DMS53 treated with DMSO at 0.1 percent for 48 hours (cell line): ENCODE data around the gene FSTL4.

Source experiments
- DNase-seq: peaks from one replicate; lab custom pipeline; 2025; ENCODE audit not compliant: unreplicated experiment; lab: John Stamatoyannopoulos, UW

The FSTL4 gene

GRCh38 chr5:133354323-133355185 lies 257.8 kb downstream of the FSTL4 start:
- DNase-seq, result no peak

GRCh38 chr5:133353741-133354140 lies 258.6 kb downstream of the FSTL4 start:
- DNase-seq, result no peak

- no peak for DNase-seq
These were observed 263.9 kb downstream of the FSTL4 start for GRCh38 chr5:133348406-133348805.

- DNase-seq, result no peak
These were observed 265.3 kb downstream of the FSTL4 start for GRCh38 chr5:133347039-133347438.

GRCh38 chr5:133344266-133344665 lies 268.1 kb downstream of the FSTL4 start:
- no peak for DNase-seq

- no peak for DNase-seq
These were observed 269.1 kb downstream of the FSTL4 start for GRCh38 chr5:133343196-133343595.

- DNase-seq, result no peak
These were observed 270.2 kb downstream of the FSTL4 start for GRCh38 chr5:133341915-133342710.

- no peak for DNase-seq
These were observed 271.0 kb downstream of the FSTL4 start for GRCh38 chr5:133341296-133341695.

GRCh38 chr5:133340822-133341221 lies 271.5 kb downstream of the FSTL4 start:
- DNase-seq, result no peak

GRCh38 chr5:133340002-133340755 lies 272.2 kb downstream of the FSTL4 start:
- no peak for DNase-seq

GRCh38 chr5:133338504-133339355 lies 273.6 kb downstream of the FSTL4 start:
- DNase-seq, result no peak

- no peak for DNase-seq
These were observed 274.4 kb downstream of the FSTL4 start for GRCh38 chr5:133337795-133338445.

GRCh38 chr5:133336969-133337410 lies 275.4 kb downstream of the FSTL4 start:
- DNase-seq, result no peak

- DNase-seq, result no peak
These were observed 276.0 kb downstream of the FSTL4 start for GRCh38 chr5:133336121-133336968.

GRCh38 chr5:133334796-133335639 lies 277.3 kb downstream of the FSTL4 start:
- DNase-seq, result no peak

- DNase-seq, result no peak
These were observed 278.8 kb downstream of the FSTL4 start for GRCh38 chr5:133333326-133334150.

- DNase-seq, result no peak
These were observed 279.8 kb downstream of the FSTL4 start for GRCh38 chr5:133332439-133333024.
